ENCODE measurements around the gene TNFAIP3.
"Not testable (repeated sequence)": the region's sequence is repeated elsewhere in the genome, so short reads cannot be mapped to it uniquely, and the experiment has no call there.

Gene TNFAIP3

GRCh38 chr6:137879885-137880745 lies 13.1 kb downstream of the TNFAIP3 start:
- DNase-seq, result no peak

GRCh38 chr6:137880746-137881521 lies 13.9 kb downstream of the TNFAIP3 start:
- DNase-seq, result no peak

GRCh38 chr6:137881522-137881886 lies 14.4 kb downstream of the TNFAIP3 start:
- DNase-seq, result no peak

- no peak for DNase-seq
Measured at GRCh38 chr6:137882225-137882961, 15.3 kb downstream of the TNFAIP3 start.

GRCh38 chr6:137883400-137884148 lies 16.5 kb downstream of the TNFAIP3 start:
- DNase-seq, result no peak

- DNase-seq, result no peak
Measured at GRCh38 chr6:137884149-137884909, 17.3 kb downstream of the TNFAIP3 start.

GRCh38 chr6:137884910-137885229 lies 17.8 kb downstream of the TNFAIP3 start:
- DNase-seq, result not testable (repeated sequence)

- not testable (repeated sequence) for DNase-seq
Measured at GRCh38 chr6:137886226-137886625, 19.2 kb downstream of the TNFAIP3 start.

- DNase-seq, result no peak
Measured at GRCh38 chr6:137890983-137891537, 24.0 kb downstream of the TNFAIP3 start.

- DNase-seq, result no peak
Measured at GRCh38 chr6:137892271-137892708, 25.2 kb downstream of the TNFAIP3 start.

GRCh38 chr6:137893181-137893580 lies 26.1 kb downstream of the TNFAIP3 start:
- no peak for DNase-seq

- DNase-seq, result no peak
Measured at GRCh38 chr6:137893726-137894125, 26.7 kb downstream of the TNFAIP3 start.

GRCh38 chr6:137894378-137894777 lies 27.3 kb downstream of the TNFAIP3 start:
- DNase-seq, result not testable (repeated sequence)

GRCh38 chr6:137894779-137895385 lies 27.8 kb downstream of the TNFAIP3 start:
- no peak for DNase-seq

GRCh38 chr6:137896647-137897046 lies 29.6 kb downstream of the TNFAIP3 start:
- no peak for DNase-seq

GRCh38 chr6:137900815-137901214 lies 33.8 kb downstream of the TNFAIP3 start:
- DNase-seq, result no peak

GRCh38 chr6:137901454-137901853 lies 34.4 kb downstream of the TNFAIP3 start:
- no peak for DNase-seq

- no peak for DNase-seq
Measured at GRCh38 chr6:137902699-137903098, 35.6 kb downstream of the TNFAIP3 start.

- DNase-seq, result no peak
Measured at GRCh38 chr6:137903274-137903932, 36.3 kb downstream of the TNFAIP3 start.

Data from activated CD8-positive, alpha-beta memory T cell treated with anti-CD3 and anti-CD28 coated beads for 24 hours (primary cell).